ENCODE data around the gene MSI2. TPM values are rescaled to one million over a fixed set of nuclear protein-coding genes. Genes with fewer than 3 reads are reported as not detected.

The MSI2 gene
- total RNA-seq, 4 donors from 2014 or later: 27.3 to 50.4 (median 36.8) TPM

DNA sequence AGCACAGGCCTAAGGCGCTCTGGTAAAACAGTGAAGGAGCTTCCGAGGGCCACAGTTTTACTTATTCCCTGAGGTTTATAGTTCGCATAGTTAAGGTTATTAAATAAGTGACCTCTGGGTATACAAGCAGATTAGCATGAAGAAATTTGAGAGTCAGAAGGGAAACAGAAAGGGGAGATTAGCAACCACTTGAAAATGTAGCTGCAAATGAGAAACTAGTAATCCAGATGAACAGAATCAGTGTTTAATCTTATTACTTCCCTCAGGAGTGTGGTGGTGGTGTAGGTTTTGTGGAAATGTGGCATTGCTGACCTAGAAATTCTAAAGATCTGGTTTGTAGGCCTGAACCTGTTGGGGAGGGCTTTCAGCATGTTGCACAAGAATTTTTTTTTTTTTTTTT lies 358.4 kb downstream of the MSI2 start:
- ATAC-seq: no peak
- Histone ChIP-seq H3K27me3 (no peaks in the 10 kb centered on the region), H3K4me3 (no peak overlapping the region), H3K4me1 (peaks cover 0 to 18% (median 0%) of the 10 kb centered on the region in 3 donors), H3K9me3 (no peaks in the 10 kb centered on the region), H3K36me3 (peaks cover 0 to 7% of the 10 kb centered on the region in 2 donors), H3K27ac (no peak overlapping the region)
- 81 to 87% methylated on average over 2 to 3 of the region's 3 CpGs for WGBS, 2 donors (ENCODE audit: low coverage in 1 of 2)
- TF ChIP-seq POLR2AphosphoS5 (IDR thresholded peaks at IDR 0.05) (no peak), POLR2A (IDR thresholded peaks at IDR 0.05) (no peak), EP300 (IDR thresholded peaks at IDR 0.05) (no peak)
- TF ChIP-seq, protein P1, sequence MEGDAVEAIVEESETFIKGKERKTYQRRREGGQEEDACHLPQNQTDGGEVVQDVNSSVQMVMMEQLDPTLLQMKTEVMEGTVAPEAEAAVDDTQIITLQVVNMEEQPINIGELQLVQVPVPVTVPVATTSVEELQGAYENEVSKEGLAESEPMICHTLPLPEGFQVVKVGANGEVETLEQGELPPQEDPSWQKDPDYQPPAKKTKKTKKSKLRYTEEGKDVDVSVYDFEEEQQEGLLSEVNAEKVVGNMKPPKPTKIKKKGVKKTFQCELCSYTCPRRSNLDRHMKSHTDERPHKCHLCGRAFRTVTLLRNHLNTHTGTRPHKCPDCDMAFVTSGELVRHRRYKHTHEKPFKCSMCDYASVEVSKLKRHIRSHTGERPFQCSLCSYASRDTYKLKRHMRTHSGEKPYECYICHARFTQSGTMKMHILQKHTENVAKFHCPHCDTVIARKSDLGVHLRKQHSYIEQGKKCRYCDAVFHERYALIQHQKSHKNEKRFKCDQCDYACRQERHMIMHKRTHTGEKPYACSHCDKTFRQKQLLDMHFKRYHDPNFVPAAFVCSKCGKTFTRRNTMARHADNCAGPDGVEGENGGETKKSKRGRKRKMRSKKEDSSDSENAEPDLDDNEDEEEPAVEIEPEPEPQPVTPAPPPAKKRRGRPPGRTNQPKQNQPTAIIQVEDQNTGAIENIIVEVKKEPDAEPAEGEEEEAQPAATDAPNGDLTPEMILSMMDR (IDR thresholded peaks at IDR 0.05): no peak

DNA sequence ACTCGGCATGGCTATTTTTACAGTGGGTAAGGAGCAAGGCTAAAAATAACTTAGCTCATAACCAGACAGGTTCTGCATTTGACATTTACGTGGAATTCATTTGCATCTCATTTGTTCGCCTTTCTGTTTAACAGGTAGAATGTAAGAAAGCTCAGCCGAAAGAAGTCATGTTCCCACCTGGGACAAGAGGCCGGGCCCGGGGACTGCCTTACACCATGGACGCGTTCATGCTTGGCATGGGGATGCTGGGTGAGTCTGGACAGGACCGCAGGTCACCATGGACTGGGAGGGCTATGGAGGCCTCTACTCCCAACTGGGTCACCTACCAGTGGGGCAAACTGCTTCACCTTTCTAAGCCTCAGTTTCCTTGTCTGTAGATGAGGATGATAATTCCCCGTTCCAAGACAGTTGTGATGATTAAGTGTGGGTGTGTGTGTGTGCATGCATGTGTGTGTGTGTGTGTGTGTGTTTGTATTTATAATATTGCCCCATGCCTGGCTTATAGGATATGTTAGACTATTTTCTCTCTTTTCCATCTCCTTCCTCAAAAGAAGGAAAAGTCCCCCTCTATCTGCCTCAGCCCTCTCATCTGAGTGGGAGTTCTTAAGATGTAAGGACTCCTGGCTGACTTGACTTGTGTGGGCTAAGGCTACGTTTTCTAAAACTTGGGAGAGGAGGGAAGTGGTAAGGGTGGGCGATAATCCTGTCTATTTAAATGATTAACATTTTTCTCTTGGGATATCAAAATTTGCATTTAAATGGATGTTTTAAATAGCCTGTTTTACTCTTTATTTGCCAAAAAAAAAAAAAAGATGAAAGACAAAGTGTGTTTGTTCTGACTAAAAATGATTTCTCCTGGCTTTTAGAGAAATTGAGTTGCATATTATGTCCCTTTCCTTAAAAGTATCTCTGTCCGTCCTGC lies 359.8 kb downstream of the MSI2 start:
- Histone ChIP-seq H3K36me3 (peaks cover 0 to 11% of the 10 kb centered on the region in 2 donors), H3K4me1 (peaks cover 0 to 18% (median 0%) of the 10 kb centered on the region in 3 donors), H3K27ac (no peak overlapping the region), H3K4me3 (no peak overlapping the region), H3K9me3 (no peaks in the 10 kb centered on the region), H3K27me3 (no peaks in the 10 kb centered on the region)
- ATAC-seq: no peak
- TF ChIP-seq, protein P1 (IDR thresholded peaks at IDR 0.05): no peak
- TF ChIP-seq EP300 (IDR thresholded peaks at IDR 0.05) (no peak), POLR2A (IDR thresholded peaks at IDR 0.05) (no peak), POLR2AphosphoS5 (IDR thresholded peaks at IDR 0.05) (no peak)
- 89 to 91% methylated on average over 4 to 5 of the region's 13 CpGs for WGBS, 2 donors (ENCODE audit: low coverage in 1 of 2)

DNA sequence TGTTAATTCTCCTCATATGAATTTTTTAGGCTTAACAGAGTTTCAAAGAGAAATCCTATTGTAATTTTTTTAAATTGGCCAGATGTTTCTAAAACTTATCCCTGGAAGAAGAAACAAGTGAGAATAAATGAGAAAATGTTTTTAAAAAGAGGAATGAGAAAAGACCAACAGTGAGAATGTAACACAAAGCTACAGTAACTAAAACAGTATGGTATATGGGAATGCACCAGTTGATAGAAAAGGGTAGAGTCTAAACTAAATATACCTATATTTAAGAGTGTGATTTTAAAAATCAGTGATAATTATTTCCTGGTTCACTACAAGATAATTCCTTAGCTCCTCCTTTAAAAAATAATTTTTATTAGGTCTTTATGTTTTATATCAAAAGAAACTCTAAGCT lies 360.9 kb downstream of the MSI2 start:
- Histone ChIP-seq H3K36me3 (peaks cover 0 to 11% of the 10 kb centered on the region in 2 donors), H3K9me3 (no peaks in the 10 kb centered on the region), H3K27ac (no peak overlapping the region), H3K27me3 (no peaks in the 10 kb centered on the region), H3K4me3 (no peak overlapping the region), H3K4me1 (peaks cover 0 to 24% (median 0%) of the 10 kb centered on the region in 3 donors)
- ATAC-seq: no peak
- TF ChIP-seq POLR2AphosphoS5 (IDR thresholded peaks at IDR 0.05): no peak
- TF ChIP-seq, protein P1 (IDR thresholded peaks at IDR 0.05): no peak
- TF ChIP-seq EP300 (IDR thresholded peaks at IDR 0.05): no peak
- TF ChIP-seq POLR2A (IDR thresholded peaks at IDR 0.05): no peak

DNA sequence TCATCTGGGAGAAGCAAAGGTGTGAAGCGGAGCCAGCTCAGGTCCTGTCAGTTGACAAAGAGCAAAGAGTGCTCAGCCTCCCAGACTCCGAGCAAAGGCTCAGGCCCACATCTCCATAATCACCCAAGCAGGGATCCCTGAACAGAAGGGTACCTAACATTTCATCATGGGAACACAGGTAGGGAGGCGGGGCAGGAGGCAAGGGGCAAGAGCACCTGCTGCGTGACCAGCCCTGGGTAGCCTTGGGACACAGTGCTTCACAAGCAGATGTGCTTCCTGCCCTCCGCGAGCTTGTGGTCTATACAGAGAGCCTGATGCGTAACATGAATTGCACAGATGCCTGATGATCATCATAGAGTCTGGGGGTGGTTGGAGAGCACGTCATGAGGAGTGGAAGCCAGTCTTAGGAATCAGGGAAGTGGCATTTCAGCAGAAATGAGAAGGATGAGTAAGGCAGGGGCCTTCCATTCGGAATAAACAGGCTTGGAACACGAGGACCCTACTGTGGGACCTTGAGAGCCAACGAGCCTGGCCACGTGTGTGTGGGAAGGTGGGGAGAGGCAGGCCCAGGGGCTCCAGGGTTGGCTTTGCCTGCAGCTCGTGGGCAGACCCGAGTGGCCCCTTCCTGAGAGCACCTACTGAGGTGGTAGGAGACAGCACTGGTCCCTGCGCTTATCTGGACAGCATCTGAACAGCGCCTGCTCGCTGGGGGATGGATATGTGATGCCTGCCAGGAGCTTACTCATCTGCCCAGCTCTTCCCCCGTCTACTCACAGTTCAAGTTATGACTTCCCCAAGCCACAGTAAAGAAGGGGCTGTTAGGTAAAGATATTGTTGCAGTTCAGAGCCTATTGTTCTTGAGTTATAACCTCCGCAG lies 363.0 kb downstream of the MSI2 start:
- no peak for ATAC-seq

More for the DNA sequence above, 363.0 kb downstream of the MSI2 start:
- Histone ChIP-seq H3K9me3 (no peaks in the 10 kb centered on the region), H3K4me1 (peaks cover 0 to 39% (median 0%) of the 10 kb centered on the region in 3 donors), H3K27me3 (no peaks in the 10 kb centered on the region), H3K27ac (no peak overlapping the region), H3K4me3 (no peak overlapping the region), H3K36me3 (peaks cover 0 to 11% of the 10 kb centered on the region in 2 donors)
- no peak for TF ChIP-seq EP300 (IDR thresholded peaks at IDR 0.05)
- no peak for TF ChIP-seq POLR2A (IDR thresholded peaks at IDR 0.05)
- TF ChIP-seq POLR2AphosphoS5 (IDR thresholded peaks at IDR 0.05): no peak
- TF ChIP-seq, protein P1 (IDR thresholded peaks at IDR 0.05): no peak
- WGBS, 2 donors (ENCODE audit: low coverage in 1 of 2): 89 to 100% methylated on average over 3 to 7 of the region's 19 CpGs

Data from gastroesophageal sphincter (tissue), 4 donors.